ENCODE data around the gene DEDD. TPM values are rescaled to one million over a fixed set of nuclear protein-coding genes. Genes with fewer than 3 reads are reported as not detected.

Gene DEDD
- total RNA-seq, 1 experiment from 2014 or later, result 37.8 TPM

GRCh38 chr1:161073474-161074121 is 58.9 kb downstream of the DEDD start:
- no peak for DNase-seq (ENCODE audit: low spot score)

DNA sequence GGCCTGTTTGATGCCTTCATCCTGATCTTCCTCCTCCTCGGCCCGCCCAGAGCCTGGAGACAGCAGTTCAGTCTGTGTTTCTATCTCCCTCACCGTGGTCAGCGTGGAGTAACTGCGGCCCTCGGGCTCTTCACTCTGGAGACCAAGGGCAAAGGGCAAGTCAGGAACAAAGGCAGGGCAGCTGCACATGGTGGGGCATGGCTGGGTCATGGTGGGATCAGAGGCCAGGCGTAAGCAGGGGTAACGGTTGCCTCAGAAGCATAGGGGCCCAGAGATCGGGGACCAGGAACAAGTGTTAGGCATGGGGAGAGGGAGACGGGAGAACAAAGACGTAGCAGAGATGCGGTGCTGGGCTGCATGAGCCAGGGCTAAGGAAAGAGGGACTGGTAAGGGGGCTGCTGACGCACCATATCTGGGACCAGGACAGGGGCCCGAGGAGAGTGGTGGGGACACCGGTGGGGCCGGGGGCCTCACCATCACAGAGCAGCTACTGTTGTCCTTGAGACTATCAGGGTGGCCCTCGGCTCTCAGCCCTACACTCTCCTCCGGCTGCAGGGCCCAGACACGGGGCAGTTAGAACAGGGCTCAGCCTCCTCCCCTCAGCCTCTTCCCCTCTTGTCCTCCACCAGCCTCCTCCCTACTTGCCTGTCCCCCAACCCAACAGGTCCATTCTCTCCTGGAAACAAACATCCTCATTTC is 59.6 kb downstream of the DEDD start:
- DNase-seq (ENCODE audit: low spot score), result no peak

DNA sequence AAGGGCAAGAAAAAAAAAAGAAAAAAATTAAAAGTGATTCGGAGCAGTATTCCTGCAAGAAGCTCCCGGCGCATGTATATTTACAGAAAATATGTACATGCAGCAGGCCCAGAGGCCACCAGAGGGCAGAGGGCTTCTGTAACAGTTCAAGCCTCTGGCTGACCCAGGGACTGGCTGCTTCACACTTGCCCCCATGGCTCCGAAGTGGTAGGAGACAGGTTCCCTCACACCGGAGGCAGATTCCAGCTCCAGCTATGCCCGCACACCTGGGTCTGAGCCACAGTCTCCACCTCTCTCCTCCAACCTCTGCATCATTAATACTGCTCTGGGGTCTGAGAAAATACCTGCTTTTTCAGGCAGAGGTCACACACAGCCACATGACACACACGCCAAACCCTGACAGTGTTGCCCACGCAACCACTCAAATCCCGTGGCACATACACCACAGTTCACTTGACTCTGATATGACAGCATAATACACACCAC is 60.5 kb downstream of the DEDD start:
- peak; percentile 48 for DNase-seq (ENCODE audit: low spot score)

Other genes starting within 250 kb of the DEDD start
- not detected in 2 replicates for gene ITLN1, start 247.5 kb downstream of the DEDD start, total RNA-seq (2014; rRNA removed; shearing (Covaris generic))
- not detected in 2 replicates for gene ITLN2, start 177.9 kb downstream of the DEDD start, total RNA-seq (2014; rRNA removed; shearing (Covaris generic))
- 7.3 and 9.2 TPM in 2 replicates for gene F11R, start 111.5 kb downstream of the DEDD start, total RNA-seq (2014; rRNA removed; shearing (Covaris generic))
- not detected in 2 replicates for gene TSTD1, start 93.7 kb downstream of the DEDD start, total RNA-seq (2014; rRNA removed; shearing (Covaris generic))
- gene USF1, start 86.7 kb downstream of the DEDD start, total RNA-seq (2014; rRNA removed; shearing (Covaris generic)), result 79.9 and 107 TPM in 2 replicates
- gene ARHGAP30, start 62.8 kb downstream of the DEDD start, total RNA-seq (2014; rRNA removed; shearing (Covaris generic)), result 0.07 and 0.38 TPM in 2 replicates
- gene NECTIN4, start 43.1 kb downstream of the DEDD start, total RNA-seq (2014; rRNA removed; shearing (Covaris generic)), result 1.6 and 2.2 TPM in 2 replicates
- 3.8 and 4.0 TPM in 2 replicates for gene KLHDC9, start 34.3 kb downstream of the DEDD start, total RNA-seq (2014; rRNA removed; shearing (Covaris generic))
- gene PFDN2, start 14.6 kb downstream of the DEDD start, total RNA-seq (2014; rRNA removed; shearing (Covaris generic)), result 197 and 218 TPM in 2 replicates
- gene NIT1, start 14.6 kb downstream of the DEDD start, total RNA-seq (2014; rRNA removed; shearing (Covaris generic)), result 26.8 and 27.8 TPM in 2 replicates
- gene UFC1, start 21.3 kb upstream of the DEDD start, total RNA-seq (2014; rRNA removed; shearing (Covaris generic)), result 95.7 and 128 TPM in 2 replicates
- 5.2 and 5.7 TPM in 2 replicates for gene USP21, start 26.8 kb upstream of the DEDD start, total RNA-seq (2014; rRNA removed; shearing (Covaris generic))
- 37.1 and 39.9 TPM in 2 replicates for gene PPOX, start 33.8 kb upstream of the DEDD start, total RNA-seq (2014; rRNA removed; shearing (Covaris generic))
- gene B4GALT3, start 44.8 kb upstream of the DEDD start, total RNA-seq (2014; rRNA removed; shearing (Covaris generic)), result 59.5 and 61.1 TPM in 2 replicates
- not detected in 2 replicates for gene ADAMTS4, start 66.4 kb upstream of the DEDD start, total RNA-seq (2014; rRNA removed; shearing (Covaris generic))
- gene NDUFS2, start 69.7 kb upstream of the DEDD start, total RNA-seq (2014; rRNA removed; shearing (Covaris generic)), result 179 and 197 TPM in 2 replicates
- not detected in 2 replicates for gene FCER1G, start 82.6 kb upstream of the DEDD start, total RNA-seq (2014; rRNA removed; shearing (Covaris generic))
- not detected in 2 replicates for gene APOA2, start 91.0 kb upstream of the DEDD start, total RNA-seq (2014; rRNA removed; shearing (Covaris generic))
- 16.1 and 16.8 TPM in 2 replicates for gene TOMM40L, start 93.4 kb upstream of the DEDD start, total RNA-seq (2014; rRNA removed; shearing (Covaris generic))
- 0.50 TPM in 1 of 2 replicates, not detected in the other for gene NR1I3, start 105.5 kb upstream of the DEDD start, total RNA-seq (2014; rRNA removed; shearing (Covaris generic))
- gene PCP4L1, start 126.1 kb upstream of the DEDD start, total RNA-seq (2014; rRNA removed; shearing (Covaris generic)), result not detected in 2 replicates
- gene MPZ, start 177.3 kb upstream of the DEDD start, total RNA-seq (2014; rRNA removed; shearing (Covaris generic)), result 0.21 and 4.8 TPM in 2 replicates
- 32.8 and 48.8 TPM in 2 replicates for gene SDHC, start 181.7 kb upstream of the DEDD start, total RNA-seq (2014; rRNA removed; shearing (Covaris generic))
- not detected in 2 replicates for gene CFAP126, start 235.2 kb upstream of the DEDD start, total RNA-seq (2014; rRNA removed; shearing (Covaris generic))

Data from A172 (cell line).